SK-N-SH (cell line): ENCODE data around the gene RYR3. TPM values are rescaled to one million over a fixed set of nuclear protein-coding genes. Genes with fewer than 3 reads are reported as not detected.

Source experiments
- CTCF ChIA-PET: fragments of 300-600, 350-600 bp; formaldehyde crosslinking; extraction: SDS; loops from one replicate; lab custom pipeline; 2021; lab: Yijun Ruan, JAX
- POLR2A ChIA-PET: fragments of 350-600 bp; sonication (Branson Sonifier 250); formaldehyde crosslinking; extraction: SDS; loops from one replicate; lab custom pipeline; 2020; ENCODE audit warnings: antibody characterized with exemption, inconsistent platforms; lab: Yijun Ruan, JAX
- DNase-seq: peaks from one replicate; pipeline ENCODE4 v3.0.0; 2012
- H2AFZ ChIP-seq: fragments of 200-600 bp; sonication (generic); 2 replicates; pipeline ENCODE4 v1.8.1; 2016; ENCODE audit warnings: antibody characterized with exemption, mild to moderate bottlenecking, low read depth
- H3F3A ChIP-seq: fragments of 200-600 bp; sonication (generic); replicated peaks from 2 replicates; pipeline ENCODE3; 2016; ENCODE audit warnings: antibody characterized with exemption, mild to moderate bottlenecking; ENCODE audit not compliant: insufficient read depth
- H3K27ac ChIP-seq, 2 experiments: fragments of 200-500 bp in 1 of 2; fragments of 200-600 bp in 1 of 2; sonication (Bioruptor generic) in 1 of 2; sonication (generic), shearing (Covaris generic) in 1 of 2; 2 replicates each; pipeline versions ENCODE4 v1.5.1 to v1.6.1; 2014 to 2016; ENCODE audit warnings: low read depth in 2 of 2, inconsistent platforms in 1 of 2, low read length in 1 of 2, mild to moderate bottlenecking in 1 of 2, mixed read lengths in 1 of 2
- H3K27me3 ChIP-seq: fragments of 200-600 bp; sonication (generic), shearing (Covaris generic); 2 replicates; pipeline ENCODE4 v1.6.1; 2016; ENCODE audit warnings: mixed run types; ENCODE audit not compliant: insufficient read depth
- H3K36me3 ChIP-seq, 2 experiments: fragments of 200-500 bp in 1 of 2; fragments of 200-600 bp in 1 of 2; sonication (Bioruptor generic) in 1 of 2; sonication (generic) in 1 of 2; replicated peaks in 1 of 2; 2 replicates each; pipeline versions ENCODE3 to v1.5.1; 2014 to 2016; ENCODE audit warnings: low read length in 1 of 2, mild to moderate bottlenecking in 1 of 2; ENCODE audit not compliant: insufficient read depth in 2 of 2, control insufficient read depth in 1 of 2
- H3K4me1 ChIP-seq, 2 experiments: fragments of 200-500 bp in 1 of 2; fragments of 200-600 bp in 1 of 2; sonication (Bioruptor generic) in 1 of 2; sonication (generic), shearing (Covaris generic) in 1 of 2; 2 replicates each; pipeline versions ENCODE4 v1.5.1 to v1.6.1; 2014 to 2016; ENCODE audit warnings: low read depth in 1 of 2, low read length in 1 of 2, mixed run types in 1 of 2; ENCODE audit not compliant: insufficient read depth in 2 of 2, control insufficient read depth in 1 of 2
- H3K4me2 ChIP-seq: fragments of 200-600 bp; sonication (generic), shearing (Covaris generic); 2 replicates; pipeline ENCODE4 v1.6.1; 2017; ENCODE audit warnings: mixed run types
- H3K4me3 ChIP-seq, 2 experiments: fragments of 200-500 bp in 1 of 2; fragments of 200-600 bp in 1 of 2; sonication (Bioruptor generic) in 1 of 2; sonication (generic), shearing (Covaris generic) in 1 of 2; 2 replicates each; pipeline versions ENCODE4 v1.5.1 to v1.8.1; 2014 to 2016; ENCODE audit warnings: low read depth in 2 of 2, inconsistent platforms in 1 of 2, low read length in 1 of 2, mild to moderate bottlenecking in 1 of 2, mixed read lengths in 1 of 2, moderate library complexity in 1 of 2
- H3K79me2 ChIP-seq: fragments of 200-600 bp; sonication (generic); 2 replicates; pipeline ENCODE4 v1.8.1; 2017; ENCODE audit warnings: mild to moderate bottlenecking; ENCODE audit not compliant: insufficient read depth
- H3K9ac ChIP-seq: fragments of 200-600 bp; sonication (generic); 2 replicates; pipeline ENCODE4 v1.6.1; 2017; ENCODE audit warnings: mixed run types
- H3K9me2 ChIP-seq: fragments of 200-600 bp; sonication (generic); 2 replicates; pipeline ENCODE4 v1.6.1; 2017; ENCODE audit warnings: mixed run types
- H3K9me3 ChIP-seq: fragments of 200-600 bp; sonication (generic); 2 replicates; pipeline ENCODE4 v1.6.1; 2017; ENCODE audit warnings: mixed run types, mild to moderate bottlenecking, moderate library complexity
- H4K20me1 ChIP-seq: fragments of 200-600 bp; sonication (generic); 2 replicates; pipeline ENCODE4 v1.6.1; 2017; ENCODE audit warnings: mild to moderate bottlenecking, mixed run types; ENCODE audit not compliant: insufficient read depth
- ELF1 ChIP-seq: IDR thresholded peaks from 2 replicates; pipeline ENCODE4 v1.4.0; 2012
- EP300 ChIP-seq, 2 experiments: IDR thresholded peaks; 2 replicates each; pipeline versions ENCODE4 v1.4.0 to v1.6.1; 2012; ENCODE audit warnings: borderline replicate concordance in 1 of 2, low read depth in 1 of 2, low read length in 1 of 2
- EZH2phosphoT487 ChIP-seq: fragments of 200-600 bp; sonication (generic); IDR thresholded peaks from 2 replicates; pipeline ENCODE4 v1.6.1; 2017; ENCODE audit warnings: low read depth, mixed run types, mild to moderate bottlenecking, antibody characterized with exemption, moderate library complexity, borderline replicate concordance
- FOXJ3 ChIP-seq: sonication (generic); formaldehyde crosslinking; IDR thresholded peaks from 2 replicates; pipeline ENCODE4 v1.5.1; 2020; ENCODE audit warnings: mild to moderate bottlenecking, missing genetic modification reagents
- IRF3 ChIP-seq: fragments of 150-350 bp; IDR thresholded peaks from 2 replicates; pipeline ENCODE4 v1.6.1; 2016; ENCODE audit warnings: mild to moderate bottlenecking, low read depth, low read length
- JUND ChIP-seq: IDR thresholded peaks from 2 replicates; pipeline ENCODE4 v1.4.0; 2012
- MXI1 ChIP-seq: IDR thresholded peaks from 2 replicates; pipeline ENCODE4 v1.6.1; 2012; ENCODE audit warnings: mild to moderate bottlenecking, low read depth, low read length, improper control_type of control experiment
- NFIC ChIP-seq: IDR thresholded peaks from 2 replicates; pipeline ENCODE4 v1.4.0; 2012; ENCODE audit warnings: borderline replicate concordance
- NRF1 ChIP-seq: IDR thresholded peaks from 2 replicates; pipeline ENCODE4 v1.6.1; 2012; ENCODE audit warnings: low read depth, mild to moderate bottlenecking, low read length
- POLR2AphosphoS5 ChIP-seq: IDR thresholded peaks from 2 replicates; pipeline ENCODE4 v1.6.1; 2012; ENCODE audit warnings: low read depth, low read length
- RAD21 ChIP-seq: IDR thresholded peaks from 2 replicates; pipeline ENCODE4 v1.6.1; 2012; ENCODE audit warnings: mild to moderate bottlenecking, low read length
- RCOR1 ChIP-seq: fragments of 150-350 bp; IDR thresholded peaks from 2 replicates; pipeline ENCODE4 v1.6.1; 2017; ENCODE audit warnings: antibody characterized with exemption, low read length
- RXRA ChIP-seq: IDR thresholded peaks from 2 replicates; pipeline ENCODE4 v1.4.0; 2012; ENCODE audit warnings: low read depth, mild to moderate bottlenecking, borderline replicate concordance
- SIN3A ChIP-seq: IDR thresholded peaks from 2 replicates; pipeline ENCODE4 v1.6.1; 2012; ENCODE audit warnings: low read depth, mild to moderate bottlenecking, low read length, moderate library complexity, borderline replicate concordance
- TAF1 ChIP-seq: IDR thresholded peaks from 2 replicates; pipeline ENCODE4 v1.6.1; 2012; ENCODE audit warnings: low read depth, mild to moderate bottlenecking, low read length, moderate library complexity, borderline replicate concordance
- TCF12 ChIP-seq: IDR thresholded peaks from 2 replicates; pipeline ENCODE4 v1.4.0; 2012
- TEAD4 ChIP-seq: IDR thresholded peaks from 2 replicates; pipeline ENCODE4 v1.4.0; 2012; ENCODE audit warnings: mild to moderate bottlenecking, borderline replicate concordance; ENCODE audit not compliant: insufficient read depth
- YY1 ChIP-seq: IDR thresholded peaks from 2 replicates; pipeline ENCODE4 v1.4.0; 2012; ENCODE audit warnings: low read depth, mild to moderate bottlenecking
- WGBS: methylation state at CpG from one replicate; pipeline ENCODE4 v1.1.6; 2017; ENCODE audit warnings: low lambda C conversion rate; 5-methylcytosine and 5-hydroxymethylcytosine counted together
- polyA plus RNA-seq, 3 experiments: library from polyadenylated mRNA; depleted of rRNA; stranded (reverse); fragments of >200 nt; gene quantifications; 2 replicates each; pipeline ENCODE4 v1.2.3, GENCODE V29; 2012
- TF ChIP-seq, protein P1 (sequence below): IDR thresholded peaks from 2 replicates; pipeline ENCODE4 v1.6.1; 2012; ENCODE audit warnings: mild to moderate bottlenecking, low read depth, low read length, moderate library complexity
- TF ChIP-seq, protein P2 (sequence below): IDR thresholded peaks from 2 replicates; pipeline ENCODE4 v1.4.0; 2012; ENCODE audit warnings: low read depth, borderline replicate concordance
- TF ChIP-seq, protein P3 (sequence below): IDR thresholded peaks from 2 replicates; pipeline ENCODE4 v1.4.0; 2012; ENCODE audit warnings: low read depth

The RYR3 gene
- polyA plus RNA-seq, 1 of the 3 experiments (the other 2 are of a cell fraction): 0.02 TPM

GRCh38 chr15:33445984-33446383 is 135.2 kb downstream of the RYR3 start:
- H3K4me2 ChIP-seq: no peak overlapping the region
- no peaks in the 10 kb centered on the region for H3K36me3 ChIP-seq
- H3K27ac ChIP-seq: no peak overlapping the region
- H2AFZ ChIP-seq: no peak overlapping the region
- WGBS: 19% methylated on average over 4 of the region's 4 CpGs
- TF ChIP-seq SIN3A: no peak
- TF ChIP-seq EZH2phosphoT487: no peak
- no peak for TF ChIP-seq MXI1
- TF ChIP-seq YY1: no peak
- no peak for TF ChIP-seq TEAD4
- TF ChIP-seq, protein P1, sequence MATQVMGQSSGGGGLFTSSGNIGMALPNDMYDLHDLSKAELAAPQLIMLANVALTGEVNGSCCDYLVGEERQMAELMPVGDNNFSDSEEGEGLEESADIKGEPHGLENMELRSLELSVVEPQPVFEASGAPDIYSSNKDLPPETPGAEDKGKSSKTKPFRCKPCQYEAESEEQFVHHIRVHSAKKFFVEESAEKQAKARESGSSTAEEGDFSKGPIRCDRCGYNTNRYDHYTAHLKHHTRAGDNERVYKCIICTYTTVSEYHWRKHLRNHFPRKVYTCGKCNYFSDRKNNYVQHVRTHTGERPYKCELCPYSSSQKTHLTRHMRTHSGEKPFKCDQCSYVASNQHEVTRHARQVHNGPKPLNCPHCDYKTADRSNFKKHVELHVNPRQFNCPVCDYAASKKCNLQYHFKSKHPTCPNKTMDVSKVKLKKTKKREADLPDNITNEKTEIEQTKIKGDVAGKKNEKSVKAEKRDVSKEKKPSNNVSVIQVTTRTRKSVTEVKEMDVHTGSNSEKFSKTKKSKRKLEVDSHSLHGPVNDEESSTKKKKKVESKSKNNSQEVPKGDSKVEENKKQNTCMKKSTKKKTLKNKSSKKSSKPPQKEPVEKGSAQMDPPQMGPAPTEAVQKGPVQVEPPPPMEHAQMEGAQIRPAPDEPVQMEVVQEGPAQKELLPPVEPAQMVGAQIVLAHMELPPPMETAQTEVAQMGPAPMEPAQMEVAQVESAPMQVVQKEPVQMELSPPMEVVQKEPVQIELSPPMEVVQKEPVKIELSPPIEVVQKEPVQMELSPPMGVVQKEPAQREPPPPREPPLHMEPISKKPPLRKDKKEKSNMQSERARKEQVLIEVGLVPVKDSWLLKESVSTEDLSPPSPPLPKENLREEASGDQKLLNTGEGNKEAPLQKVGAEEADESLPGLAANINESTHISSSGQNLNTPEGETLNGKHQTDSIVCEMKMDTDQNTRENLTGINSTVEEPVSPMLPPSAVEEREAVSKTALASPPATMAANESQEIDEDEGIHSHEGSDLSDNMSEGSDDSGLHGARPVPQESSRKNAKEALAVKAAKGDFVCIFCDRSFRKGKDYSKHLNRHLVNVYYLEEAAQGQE: no peak
- TF ChIP-seq POLR2AphosphoS5: no peak
- TF ChIP-seq NFIC: no peak
- DNase-seq: no peak
- H4K20me1 ChIP-seq: no peaks in the 10 kb centered on the region
- ChIA-PET CTCF (no interaction called here), POLR2A (no interaction called here)
- H3K9me3 ChIP-seq: no peaks in the 10 kb centered on the region
- H3F3A ChIP-seq: no peaks in the 10 kb centered on the region
- H3K4me1 ChIP-seq: no peaks in the 10 kb centered on the region; a peak in 1 of 4 replicates
- no peak overlapping the region for H3K9ac ChIP-seq
- no peaks in the 10 kb centered on the region for H3K9me2 ChIP-seq
- H3K79me2 ChIP-seq: no peaks in the 10 kb centered on the region
- no peaks in the 10 kb centered on the region; the same call in 1 of the 2 replicates for H3K27me3 ChIP-seq
- H3K4me3 ChIP-seq: no peak overlapping the region

GRCh38 chr15:33448151-33448550 is 137.4 kb downstream of the RYR3 start:
- H3K9ac ChIP-seq: no peak overlapping the region
- H3K9me3 ChIP-seq: no peaks in the 10 kb centered on the region
- H2AFZ ChIP-seq: no peak overlapping the region
- no peak overlapping the region for H3K27ac ChIP-seq
- ChIA-PET POLR2A (no interaction called here), CTCF (no interaction called here)
- H3K4me1 ChIP-seq: no peaks in the 10 kb centered on the region; a peak in 1 of 4 replicates
- no peaks in the 10 kb centered on the region for H3K79me2 ChIP-seq
- H4K20me1 ChIP-seq: no peaks in the 10 kb centered on the region
- WGBS: 15% methylated on average over 4 of the region's 4 CpGs
- H3F3A ChIP-seq: no peaks in the 10 kb centered on the region
- no peak for DNase-seq
- no peak for TF ChIP-seq POLR2AphosphoS5
- TF ChIP-seq EP300 (IDR thresholded peaks at IDR 0.05; ENCODE audit: borderline replicate concordance in 1 of 2, low read depth in 1 of 2, low read length in 1 of 2): no peak
- no peak for TF ChIP-seq FOXJ3 (CRISPR knock-in tag)
- no peak for TF ChIP-seq TCF12
- TF ChIP-seq TAF1: no peak
- no peak for TF ChIP-seq IRF3
- no peak for TF ChIP-seq RXRA
- TF ChIP-seq TEAD4: no peak
- TF ChIP-seq, protein P2, sequence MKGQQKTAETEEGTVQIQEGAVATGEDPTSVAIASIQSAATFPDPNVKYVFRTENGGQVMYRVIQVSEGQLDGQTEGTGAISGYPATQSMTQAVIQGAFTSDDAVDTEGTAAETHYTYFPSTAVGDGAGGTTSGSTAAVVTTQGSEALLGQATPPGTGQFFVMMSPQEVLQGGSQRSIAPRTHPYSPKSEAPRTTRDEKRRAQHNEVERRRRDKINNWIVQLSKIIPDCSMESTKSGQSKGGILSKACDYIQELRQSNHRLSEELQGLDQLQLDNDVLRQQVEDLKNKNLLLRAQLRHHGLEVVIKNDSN: no peak
- no peak for TF ChIP-seq NFIC
- no peak for TF ChIP-seq JUND
- no peak for TF ChIP-seq NRF1
- TF ChIP-seq ELF1: no peak
- TF ChIP-seq MXI1: no peak
- no peak for TF ChIP-seq RAD21
- TF ChIP-seq, protein P3, sequence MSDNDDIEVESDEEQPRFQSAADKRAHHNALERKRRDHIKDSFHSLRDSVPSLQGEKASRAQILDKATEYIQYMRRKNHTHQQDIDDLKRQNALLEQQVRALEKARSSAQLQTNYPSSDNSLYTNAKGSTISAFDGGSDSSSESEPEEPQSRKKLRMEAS: no peak
- TF ChIP-seq YY1: no peak
- no peak for TF ChIP-seq RCOR1
- H3K36me3 ChIP-seq: no peaks in the 10 kb centered on the region
- no peaks in the 10 kb centered on the region for H3K9me2 ChIP-seq
- no peak overlapping the region for H3K4me3 ChIP-seq
- H3K4me2 ChIP-seq: no peak overlapping the region
- no peaks in the 10 kb centered on the region; the same call in 1 of the 2 replicates for H3K27me3 ChIP-seq
